Liver (tissue), 2 donors: ENCODE measurements around the gene PDX1.

Experiments used
- RAD21 ChIP-seq, 2 donors: IDR thresholded peaks; 2 replicates each; pipeline ENCODE4 v1.6.1; 2016; ENCODE audit warnings: antibody characterized with exemption in 2 of 2, mild to moderate bottlenecking in 2 of 2
- YY1 ChIP-seq: IDR thresholded peaks from 2 replicates; pipeline ENCODE4 v1.6.1; 2016; ENCODE audit warnings: antibody characterized with exemption, mild to moderate bottlenecking
- donor health status: healthy.

- TF ChIP-seq YY1: no peak
- TF ChIP-seq RAD21 (IDR thresholded peaks at IDR 0.05): no peak
These were observed 14.0 kb downstream of the PDX1 start for GRCh38 chr13:27933580-27934328.
